Eye (tissue), 1 donor: ENCODE data around the gene RPS6KL1.
A peak's percentile ranks its signal among the peaks of the same experiment; 100 is the strongest.

Source experiments
- DNase-seq: peaks from one replicate; pipeline ENCODE4 v3.0.0-alpha.2; 2015

Gene RPS6KL1

DNA sequence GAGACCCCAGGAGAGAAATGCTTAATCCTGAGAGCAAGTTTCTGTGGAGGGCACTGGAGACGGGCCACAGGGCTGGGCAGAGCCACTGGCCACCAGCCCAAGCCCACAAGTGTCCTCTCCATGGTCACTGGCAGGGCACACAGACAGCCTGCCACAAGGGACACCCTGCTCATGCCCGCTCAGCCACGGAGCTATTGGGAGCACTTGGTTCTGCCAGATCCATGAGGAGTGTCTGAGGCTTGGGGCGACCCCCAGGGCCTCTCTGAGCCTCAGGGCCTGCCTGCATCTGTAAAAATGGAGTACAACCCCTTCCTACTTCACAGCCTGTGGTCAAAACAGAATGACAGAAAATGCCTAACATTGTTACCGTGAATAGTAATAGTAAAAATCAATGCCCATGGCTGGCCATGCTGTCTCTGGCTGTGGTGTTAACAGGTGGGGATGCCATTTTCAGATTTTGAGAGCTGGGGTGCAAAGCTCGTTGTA lies 29.2 kb upstream of the RPS6KL1 start:
- no peak for DNase-seq

DNA sequence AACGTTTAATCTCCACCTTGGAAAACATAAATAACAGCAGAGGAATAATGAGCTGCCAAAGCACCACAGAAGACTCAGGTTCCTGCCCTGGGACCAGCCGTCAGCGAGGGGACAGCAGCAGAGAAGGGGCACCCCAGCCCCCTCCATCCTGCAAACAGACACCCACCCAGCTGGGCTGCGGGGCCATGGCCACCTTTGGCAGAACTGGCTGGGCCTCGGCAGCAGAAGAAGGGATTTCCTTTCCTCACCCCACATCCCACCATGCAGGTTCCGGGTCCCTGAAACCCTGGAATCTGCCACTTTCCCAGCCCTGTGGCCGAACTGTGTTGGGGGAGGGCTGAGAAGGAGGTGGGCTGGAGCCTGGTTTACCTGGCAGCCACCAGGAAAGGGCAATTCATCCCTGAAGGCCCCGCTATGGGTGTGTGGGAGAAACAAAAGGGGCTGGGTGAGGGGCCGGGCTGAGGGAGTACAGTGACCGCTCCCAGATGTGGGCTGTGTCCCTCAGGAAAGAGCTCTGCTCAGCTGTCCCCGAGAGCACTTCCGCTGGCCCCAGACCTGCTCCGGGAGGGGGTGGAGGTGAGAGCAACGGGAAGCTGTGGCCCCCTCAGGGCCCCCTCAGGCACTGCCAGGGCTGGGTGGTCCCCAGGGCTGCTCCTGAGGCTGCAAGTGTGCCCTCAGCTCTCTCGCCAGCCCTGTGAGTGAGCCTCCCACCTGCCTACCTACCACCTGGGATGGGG lies 28.6 kb upstream of the RPS6KL1 start:
- DNase-seq: no peak

DNA sequence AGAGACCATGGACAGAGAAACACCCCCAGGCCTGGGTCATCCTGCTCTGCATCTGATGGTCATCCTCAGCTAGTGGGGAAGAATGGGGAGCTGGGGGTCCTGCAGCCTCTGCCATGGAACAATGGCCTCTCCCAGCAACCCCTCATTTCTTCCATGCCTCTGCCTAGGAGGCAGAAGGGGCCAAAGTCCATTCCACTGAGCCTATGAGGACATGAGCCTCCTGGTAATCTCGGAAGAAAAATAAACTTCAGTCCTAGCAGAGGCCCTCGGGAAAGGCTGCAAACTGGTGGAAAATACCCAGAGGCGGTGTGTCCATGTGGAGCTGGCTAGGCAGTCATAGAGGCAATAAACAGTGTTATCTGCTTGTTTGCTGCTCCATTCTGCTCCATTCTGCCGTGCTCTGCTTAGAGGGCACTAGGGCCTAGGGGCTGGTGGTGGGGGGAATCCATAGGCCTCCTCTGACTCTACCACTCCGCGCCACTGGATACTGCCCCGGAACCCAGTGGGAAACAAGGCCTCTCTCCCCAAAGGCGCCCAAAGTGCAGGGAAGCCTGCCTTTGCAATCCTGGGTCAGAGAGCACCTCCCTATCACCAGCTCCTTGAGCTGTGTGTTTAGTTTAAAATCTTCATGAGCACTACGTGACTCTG lies 27.9 kb upstream of the RPS6KL1 start:
- DNase-seq: no peak

GRCh38 chr14:74949859-74950573 lies 27.0 kb upstream of the RPS6KL1 start:
- no peak for DNase-seq

DNA sequence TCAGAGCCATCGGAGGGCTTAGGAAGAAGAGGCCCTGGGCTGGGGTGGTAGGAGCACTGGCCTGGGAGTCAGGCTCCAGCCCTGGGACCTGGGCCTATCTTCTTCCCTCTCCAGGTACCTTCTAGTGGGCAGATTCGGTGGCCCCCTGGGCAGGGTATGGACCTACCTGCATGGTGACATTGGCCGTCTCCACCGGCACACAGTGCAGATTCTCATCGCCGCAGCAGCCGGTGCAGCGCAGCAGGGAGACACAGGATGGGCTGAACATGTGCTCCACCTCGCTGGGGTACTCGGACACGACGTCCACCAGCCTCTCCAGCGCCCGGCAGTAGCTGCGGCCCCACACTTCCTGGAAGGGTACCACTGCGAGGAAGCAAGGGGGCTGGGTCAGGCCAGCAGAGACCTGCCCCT lies 26.1 kb upstream of the RPS6KL1 start:
- DNase-seq: no peak

GRCh38 chr14:74948228-74949175 lies 25.4 kb upstream of the RPS6KL1 start:
- no peak for DNase-seq

- DNase-seq: no peak
These were observed 24.5 kb upstream of the RPS6KL1 start for GRCh38 chr14:74947353-74948227.

- DNase-seq: no peak
These were observed 23.7 kb upstream of the RPS6KL1 start for GRCh38 chr14:74946659-74947281.

- peak; percentile 92 for DNase-seq
These were observed 23.0 kb upstream of the RPS6KL1 start for GRCh38 chr14:74945852-74946658.

- DNase-seq: peak; percentile 43
These were observed 22.3 kb upstream of the RPS6KL1 start for GRCh38 chr14:74945261-74945851.

- no peak for DNase-seq
These were observed 19.5 kb upstream of the RPS6KL1 start for GRCh38 chr14:74942608-74943007.

- DNase-seq: no peak
These were observed 19.1 kb upstream of the RPS6KL1 start for GRCh38 chr14:74942181-74942580.

- DNase-seq: peak; percentile 33
These were observed 18.6 kb upstream of the RPS6KL1 start for GRCh38 chr14:74941676-74942097.

- DNase-seq: no peak
These were observed 18.0 kb upstream of the RPS6KL1 start for GRCh38 chr14:74940956-74941565.

DNA sequence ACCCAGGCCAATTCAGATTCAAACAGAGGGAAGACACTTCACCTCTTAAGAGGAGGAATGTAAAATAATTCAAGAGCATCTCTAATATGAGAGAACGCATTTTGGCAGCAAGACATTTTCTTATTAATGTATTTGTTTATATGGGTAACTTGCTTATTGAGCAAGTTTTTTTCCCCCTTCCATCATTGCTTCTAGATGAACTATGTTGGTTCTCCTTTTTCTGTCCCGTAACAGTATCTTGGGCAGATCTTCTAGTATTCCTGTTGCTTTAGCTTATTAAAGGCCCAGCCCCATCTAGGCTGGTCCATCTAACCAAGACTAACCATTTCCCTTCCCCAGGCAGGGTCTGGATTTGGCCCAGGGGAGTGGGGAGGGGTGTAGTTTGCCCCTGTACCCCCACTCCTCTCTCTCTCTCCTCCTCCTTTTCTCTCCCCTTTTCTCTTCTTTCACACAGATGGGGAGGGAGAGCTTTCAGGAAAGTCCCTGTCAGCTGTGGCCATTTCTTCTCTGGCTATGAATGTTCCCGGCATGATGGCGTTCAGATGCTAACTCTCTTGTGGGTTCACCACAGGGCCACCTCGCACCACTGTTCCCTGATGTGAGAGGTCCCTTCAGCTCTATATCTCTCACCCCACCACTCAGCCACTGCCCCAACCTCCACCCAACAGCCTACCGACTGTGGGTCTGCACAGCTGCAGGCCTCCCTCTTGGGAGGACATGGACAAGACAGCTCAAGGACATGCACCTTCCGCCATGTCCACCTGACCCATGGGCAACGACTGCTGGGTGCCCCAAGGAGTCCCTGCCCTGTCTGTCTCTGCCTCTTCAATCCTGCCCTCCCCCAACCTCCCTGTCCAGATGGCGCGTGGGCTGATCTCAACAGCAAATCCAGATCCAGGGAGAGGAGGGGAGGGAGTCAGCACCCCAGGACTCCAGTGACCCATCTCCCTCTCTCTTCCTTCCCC lies 15.8 kb upstream of the RPS6KL1 start:
- no peak for DNase-seq

DNA sequence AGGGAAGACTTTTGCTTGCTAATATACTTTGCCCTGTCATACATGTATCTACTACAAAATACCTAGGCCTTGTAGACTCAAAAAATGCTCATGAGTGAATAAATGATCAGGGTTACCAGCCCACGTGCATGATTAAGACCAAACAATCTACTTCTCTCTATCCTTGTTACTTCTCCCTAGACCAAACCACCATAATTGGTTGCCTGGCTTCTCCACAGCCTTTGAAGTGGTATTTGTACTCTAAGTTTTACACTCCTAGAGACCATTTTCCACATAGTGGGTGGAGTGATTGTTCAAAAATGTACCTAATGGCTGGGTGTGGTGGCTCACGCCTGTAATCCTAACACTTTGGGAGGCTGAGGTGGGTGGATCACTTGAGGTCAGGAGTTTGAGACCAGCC lies 14.1 kb upstream of the RPS6KL1 start:
- DNase-seq: no peak

DNA sequence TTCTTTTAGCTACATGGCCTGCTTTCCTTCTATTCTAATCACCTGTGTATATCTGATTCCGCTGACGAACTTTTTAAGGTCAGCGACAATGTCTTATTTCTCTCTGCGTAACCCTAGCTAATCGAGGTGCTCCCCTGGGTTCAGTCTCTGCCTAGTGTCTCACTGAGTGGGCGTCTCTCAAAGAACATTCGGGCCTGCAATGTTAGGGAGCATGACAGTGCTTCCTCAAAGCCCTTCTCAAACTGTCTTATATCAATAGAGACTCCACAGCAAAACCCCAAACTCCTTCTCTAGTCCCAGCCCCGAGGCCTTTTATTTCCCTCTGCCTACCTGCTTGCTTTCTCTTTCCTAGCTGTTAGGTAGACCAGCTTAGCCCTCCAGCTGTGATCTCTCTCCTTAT lies 13.7 kb upstream of the RPS6KL1 start:
- no peak for DNase-seq

- no peak for DNase-seq
These were observed 13.1 kb upstream of the RPS6KL1 start for GRCh38 chr14:74936151-74936550.
